Activated CD8-positive, alpha-beta T cell treated with anti-CD3 and anti-CD28 coated beads, Interleukin-2, amount 10 ng/mL, durations not matched to agents 7 days and 5 days (primary cell): ENCODE measurements around the gene DUSP28. TPM values are rescaled to one million over a fixed set of nuclear protein-coding genes. Genes with fewer than 3 reads are reported as not detected.
A peak's percentile ranks its signal among the peaks of the same experiment; 100 is the strongest.
"Not testable (repeated sequence)": the region's sequence is repeated elsewhere in the genome, so short reads cannot be mapped to it uniquely, and the experiment has no call there.

Experiments used
- ATAC-seq: fragments of 150-1000 bp; cut with Tn5 transposase; one replicate; pipeline ENCODE4 v1.10.0; 2021; ENCODE audit warnings: moderate library complexity
- CTCF ChIA-PET: fragments of 350-600 bp; sonication (Branson Sonifier 250); formaldehyde crosslinking; loops from one replicate; lab custom pipeline; 2021; ENCODE audit warnings: antibody characterized with exemption; lab: Charles Lee
- POLR2A ChIA-PET: fragments of 350-600 bp; sonication (Branson Sonifier 250); formaldehyde crosslinking; loops from one replicate; lab custom pipeline; 2021; ENCODE audit warnings: antibody characterized with exemption; lab: Charles Lee
- DNase-seq: peaks from one replicate; pipeline ENCODE4 v3.0.0-alpha.2; 2020
- H3K27ac Mint-ChIP-seq: one replicate; pipeline ENCODE4 v1.8.0; 2021; ENCODE audit warnings: mild to moderate bottlenecking, mixed read lengths
- H3K27me3 Mint-ChIP-seq: one replicate; pipeline ENCODE4 v1.8.0; 2021; ENCODE audit warnings: low read depth, mixed read lengths
- H3K36me3 Mint-ChIP-seq: one replicate; pipeline ENCODE4 v1.8.0; 2021; ENCODE audit warnings: low read depth, mixed read lengths
- H3K4me1 Mint-ChIP-seq: one replicate; pipeline ENCODE4 v1.8.0; 2021; ENCODE audit warnings: low read depth, mixed read lengths
- H3K4me3 Mint-ChIP-seq: one replicate; pipeline ENCODE4 v1.8.0; 2021; ENCODE audit warnings: mild to moderate bottlenecking, mixed read lengths
- H3K9me3 Mint-ChIP-seq: one replicate; pipeline ENCODE4 v1.8.0; 2022; ENCODE audit warnings: mixed read lengths; ENCODE audit not compliant: insufficient read depth
- total RNA-seq, 2 experiments: library from RNA; stranded (reverse); gene quantifications; one replicate each; pipeline ENCODE4 v1.2.3, GENCODE V29; 2021

DUSP28 gene
- total RNA-seq, 2 experiments from 2014 or later = 6.8 to 8.1 TPM

DNA sequence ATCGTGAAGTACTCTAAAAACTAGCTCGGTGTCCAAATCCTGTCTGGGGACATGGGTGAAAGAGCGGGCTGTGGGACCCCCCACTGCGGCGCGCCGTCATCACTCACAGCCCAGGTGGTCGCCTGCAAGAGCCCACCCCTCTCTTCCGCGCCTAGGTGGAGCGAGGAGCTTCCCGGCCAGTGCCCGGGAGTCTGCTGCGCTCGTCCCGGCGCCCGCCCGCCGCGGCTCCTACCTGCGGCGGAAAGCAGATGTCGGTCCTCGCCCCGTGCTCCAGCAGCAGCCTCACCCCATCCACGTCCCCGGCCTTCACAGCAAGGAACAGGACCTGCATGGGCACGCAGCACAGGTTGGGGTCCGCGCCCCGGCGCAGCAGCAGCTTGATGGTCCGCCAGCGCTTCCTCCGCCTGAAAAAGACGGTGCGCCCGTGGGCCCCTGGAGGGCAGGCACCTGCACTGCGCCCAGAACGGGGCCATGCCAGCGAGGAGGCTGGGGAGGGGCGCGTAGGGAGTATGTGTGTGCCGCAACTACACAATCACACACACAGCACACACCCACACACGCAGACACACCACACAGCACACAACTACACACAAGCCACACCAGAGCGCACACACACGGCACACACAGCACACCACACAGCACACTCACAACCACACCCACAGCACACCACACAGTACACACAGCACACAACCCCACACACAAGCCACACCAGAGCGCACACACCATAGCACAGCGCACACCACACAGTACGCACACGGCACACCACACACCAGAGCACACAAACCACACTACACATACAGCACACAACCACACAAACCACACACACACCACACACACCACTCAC, 39.8 kb upstream of the DUSP28 start:
- ChIA-PET POLR2A (no interaction called here), CTCF (interaction anchor here (0.9 kb wide), 1 partner anchor 65 kb away, joined by 3 read pairs; the partner anchor contains the start of gene CAPN10)
- ATAC-seq = no peak
- no peak for DNase-seq
- Mint-ChIP-seq H3K27me3 (peaks cover 4% of the 10 kb centered on the region), H3K36me3 (peaks cover 44% of the 10 kb centered on the region), H3K9me3 (peaks cover 10% of the 10 kb centered on the region), H3K4me1 (peaks cover 2% of the 10 kb centered on the region), H3K4me3 (no peak overlapping the region), H3K27ac (no peak overlapping the region)

DNA sequence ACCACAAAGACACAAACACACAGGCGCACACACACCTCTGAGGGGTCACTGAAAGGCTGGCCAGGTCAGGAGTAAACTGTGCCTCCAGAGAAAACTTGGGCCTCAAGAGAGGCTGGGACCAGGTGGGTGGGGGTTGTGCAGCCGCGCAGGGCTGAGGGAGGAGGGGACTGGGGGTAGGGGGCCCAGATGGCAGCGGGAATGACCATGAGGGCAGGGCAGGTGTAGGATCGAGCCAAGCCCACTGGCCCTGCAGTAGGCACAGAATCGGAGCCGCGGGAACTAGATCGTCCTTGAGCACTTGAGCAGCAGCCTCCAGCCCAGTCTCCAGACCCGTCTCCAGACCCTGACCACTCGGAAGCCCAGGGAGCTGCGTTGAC, 39.2 kb upstream of the DUSP28 start:
- H3K27ac Mint-ChIP-seq = no peak overlapping the region
- ATAC-seq (no peak), DNase-seq (no peak)
- H3K27me3 Mint-ChIP-seq = peaks cover 4% of the 10 kb centered on the region
- ChIA-PET CTCF (no interaction called here), POLR2A (no interaction called here)
- no peak overlapping the region for H3K4me3 Mint-ChIP-seq
- peaks cover 13% of the 10 kb centered on the region for H3K9me3 Mint-ChIP-seq
- peaks cover 2% of the 10 kb centered on the region for H3K4me1 Mint-ChIP-seq
- peaks cover 50% of the 10 kb centered on the region for H3K36me3 Mint-ChIP-seq

DNA sequence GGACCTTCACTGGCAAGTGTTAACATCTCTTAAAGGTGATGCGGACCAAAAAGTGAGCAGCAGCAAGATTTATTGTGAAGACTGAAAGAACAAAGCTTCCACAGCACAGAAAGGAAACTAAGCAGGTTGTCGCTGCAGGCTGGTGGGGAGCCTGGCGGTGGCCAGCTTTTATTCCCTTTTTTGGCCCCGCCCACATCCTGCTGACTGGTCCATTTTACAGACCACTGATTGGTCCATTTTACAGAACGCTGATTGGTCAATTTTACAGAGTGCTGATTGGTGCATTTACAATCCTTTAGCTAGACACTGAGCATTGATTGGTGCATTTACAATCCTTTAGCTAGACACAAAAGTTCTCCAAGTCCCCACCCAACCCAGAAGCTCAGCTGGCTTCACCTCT, 38.3 kb upstream of the DUSP28 start:
- H3K36me3 Mint-ChIP-seq = peaks cover 57% of the 10 kb centered on the region
- peaks cover 13% of the 10 kb centered on the region for H3K9me3 Mint-ChIP-seq
- H3K4me3 Mint-ChIP-seq, POLR2A ChIA-PET, ATAC-seq, H3K27ac Mint-ChIP-seq, H3K4me1 Mint-ChIP-seq, H3K27me3 Mint-ChIP-seq, DNase-seq: not testable (repeated sequence)
- CTCF ChIA-PET = interaction anchor here (1.0 kb wide), 1 partner anchor 8 kb away, joined by 4 read pairs; no protein-coding TSS in a partner anchor

DNA sequence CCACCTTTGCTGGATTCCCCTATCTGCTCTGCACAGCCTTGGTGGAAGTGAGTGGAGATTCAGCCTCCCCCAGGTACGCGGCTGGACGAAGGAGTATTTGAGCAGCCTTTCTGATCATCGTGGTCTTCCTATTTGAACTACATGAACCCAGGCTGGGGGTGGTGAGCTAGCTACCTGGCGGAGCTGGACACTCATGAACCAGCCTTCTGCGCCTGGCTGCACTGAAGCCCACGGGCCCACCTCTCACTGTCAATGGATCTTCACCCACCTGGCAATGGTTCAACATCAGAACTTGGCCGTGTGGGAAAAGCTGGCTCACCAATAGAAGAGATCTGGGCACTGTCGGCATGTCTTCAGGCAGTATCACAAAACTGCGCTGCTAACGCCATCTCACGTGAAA, 37.8 kb upstream of the DUSP28 start:
- Mint-ChIP-seq H3K27ac (no peak overlapping the region), H3K9me3 (peaks cover 13% of the 10 kb centered on the region), H3K36me3 (peaks cover 62% of the 10 kb centered on the region), H3K27me3 (peaks cover 4% of the 10 kb centered on the region), H3K4me1 (peaks cover 2% of the 10 kb centered on the region), H3K4me3 (no peak overlapping the region)
- no peak for DNase-seq
- ATAC-seq = no peak
- ChIA-PET POLR2A (no interaction called here), CTCF (interaction anchor here (1.0 kb wide), 1 partner anchor 8 kb away, joined by 4 read pairs; no protein-coding TSS in a partner anchor)

DNA sequence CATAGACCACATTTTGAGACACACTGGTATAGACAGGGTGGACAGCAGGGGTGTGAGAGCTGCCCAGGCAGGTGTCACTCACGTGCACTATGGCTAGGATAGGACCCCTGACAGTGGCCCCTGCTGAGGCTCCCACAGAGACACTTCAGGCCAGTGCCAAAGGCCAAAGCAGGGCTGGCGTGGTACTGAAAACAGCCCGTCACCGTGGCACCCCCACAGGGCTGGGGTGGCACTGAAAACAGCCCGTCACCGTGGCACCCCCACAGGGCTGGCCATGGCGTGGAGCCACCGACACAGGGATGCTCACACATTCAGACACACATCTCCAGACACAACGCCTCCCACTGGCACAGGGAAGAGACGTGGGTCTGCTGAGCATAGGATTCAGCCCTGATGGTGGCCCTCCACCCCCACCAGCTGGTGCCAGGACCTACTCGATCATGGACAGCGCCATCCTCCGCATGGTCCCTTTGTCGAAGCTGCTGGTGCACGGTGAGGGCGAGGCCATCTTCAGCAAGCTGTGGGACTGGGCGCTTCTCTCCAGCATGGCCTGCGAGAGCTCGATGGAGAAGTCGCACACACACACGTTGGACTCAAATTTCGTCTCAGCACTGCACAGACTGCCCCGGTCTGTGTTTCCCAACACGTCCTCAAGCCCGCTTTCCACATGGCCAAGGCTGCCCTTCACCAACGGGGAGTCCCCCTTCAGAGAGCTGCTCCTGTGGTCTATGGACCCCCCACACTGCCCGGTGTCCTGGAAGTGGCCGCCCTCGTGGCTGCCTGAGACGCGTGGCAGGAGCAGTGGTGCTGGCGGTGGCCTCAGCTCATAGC, 36.5 kb upstream of the DUSP28 start:
- POLR2A ChIA-PET = interaction anchor here (0.6 kb wide), 1 partner anchor 15 kb away, joined by 3 read pairs; no protein-coding TSS in a partner anchor
- Mint-ChIP-seq H3K9me3 (peaks cover 13% of the 10 kb centered on the region), H3K27me3 (peaks cover 4% of the 10 kb centered on the region), H3K4me3 (no peak overlapping the region), H3K36me3 (peaks cover 70% of the 10 kb centered on the region), H3K4me1 (peaks cover 2% of the 10 kb centered on the region), H3K27ac (no peak overlapping the region)
- CTCF ChIA-PET = no interaction called here
- ATAC-seq (no peak), DNase-seq (peak; percentile 9)

DNA sequence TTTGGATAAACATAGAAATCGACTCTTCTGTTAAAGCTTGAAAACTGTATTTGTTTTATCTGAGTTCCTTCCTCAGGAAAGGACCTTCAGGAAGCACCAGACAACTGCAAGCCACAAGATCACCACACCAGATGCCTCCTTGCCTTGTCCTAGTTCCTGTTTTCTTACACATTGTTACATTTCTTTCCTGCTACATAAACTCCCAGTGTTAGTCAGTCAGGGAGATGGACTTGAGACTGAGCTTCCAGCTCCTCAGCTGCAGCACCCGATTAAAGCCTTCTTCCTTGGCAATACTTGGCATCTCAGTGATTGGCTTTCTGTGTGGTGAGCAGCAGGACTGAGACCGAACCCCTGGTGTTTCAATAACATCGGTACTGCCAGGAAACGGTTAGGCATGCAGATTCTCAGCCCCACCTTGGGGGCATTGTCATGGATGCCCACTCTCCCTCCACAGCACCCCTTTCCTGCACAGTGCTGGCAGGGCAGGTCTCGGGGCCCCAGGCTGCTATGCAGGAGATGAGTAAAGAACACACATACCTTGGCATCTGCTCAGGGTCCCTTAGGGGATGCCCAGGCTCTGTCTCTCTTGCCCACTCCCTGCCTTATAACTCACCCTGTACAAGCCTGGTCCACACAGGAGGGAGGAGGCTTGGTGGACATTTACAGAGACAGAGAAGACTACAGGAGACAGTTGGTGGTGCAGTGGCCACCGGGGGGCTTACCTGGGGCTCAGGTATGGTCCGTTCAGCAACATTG, 35.0 kb upstream of the DUSP28 start:
- ATAC-seq (no peak), DNase-seq (peak; percentile 5)
- Mint-ChIP-seq H3K4me1 (peaks cover 2% of the 10 kb centered on the region), H3K36me3 (peaks cover 82% of the 10 kb centered on the region), H3K27ac (no peak overlapping the region), H3K27me3 (peaks cover 4% of the 10 kb centered on the region), H3K9me3 (peaks cover 13% of the 10 kb centered on the region), H3K4me3 (no peak overlapping the region)
- ChIA-PET CTCF (interaction anchor here (0.8 kb wide), 1 partner anchor 11 kb away, joined by 3 read pairs; no protein-coding TSS in a partner anchor), POLR2A (no interaction called here)

DNA sequence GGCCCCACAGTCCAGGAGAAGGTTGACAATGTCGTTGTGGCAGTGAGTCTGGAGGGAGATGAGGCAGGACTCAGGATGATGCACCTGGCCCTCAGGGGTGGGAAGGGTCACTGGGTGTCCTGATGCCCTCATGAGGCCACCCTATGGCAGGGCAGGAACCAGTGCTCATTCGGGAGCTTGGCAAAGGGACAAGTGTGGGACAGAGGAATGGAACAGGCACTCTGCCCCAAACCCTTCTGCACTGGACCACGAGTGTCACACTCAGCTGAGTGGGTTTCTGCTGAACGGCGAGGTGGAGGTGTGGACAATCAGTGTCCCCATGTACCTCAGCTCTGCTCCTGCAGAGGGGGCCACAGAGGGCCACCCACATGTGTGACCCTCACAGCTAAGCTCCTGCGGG, 34.4 kb upstream of the DUSP28 start:
- no peak overlapping the region for H3K4me3 Mint-ChIP-seq
- H3K36me3 Mint-ChIP-seq = peaks cover 84% of the 10 kb centered on the region
- CTCF ChIA-PET = no interaction called here
- H3K9me3 Mint-ChIP-seq = peaks cover 17% of the 10 kb centered on the region
- peaks cover under 1% of the 10 kb centered on the region for H3K27me3 Mint-ChIP-seq
- POLR2A ChIA-PET = no interaction called here
- DNase-seq (peak; percentile 3), ATAC-seq (no peak)
- no peak overlapping the region for H3K27ac Mint-ChIP-seq
- no peaks in the 10 kb centered on the region for H3K4me1 Mint-ChIP-seq

DNA sequence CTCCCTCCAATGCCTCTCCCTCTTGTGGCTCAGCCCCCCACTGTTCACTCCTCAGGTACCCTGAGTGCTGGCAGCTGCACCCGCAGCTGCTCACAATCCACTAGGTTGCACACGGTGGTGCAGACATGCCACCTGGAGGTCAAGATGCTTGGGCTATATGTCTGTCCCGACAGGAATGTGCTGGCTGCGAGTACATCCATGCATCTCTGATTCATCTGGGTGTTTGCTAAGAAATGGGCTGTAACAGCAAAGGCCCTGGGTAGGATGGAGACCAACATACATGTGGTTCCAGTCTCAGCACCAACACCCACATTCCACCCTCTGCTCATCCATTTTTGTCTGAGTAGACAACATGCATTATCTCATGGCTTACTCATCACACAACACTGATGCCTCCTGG, 33.6 kb upstream of the DUSP28 start:
- peak; percentile 7 for DNase-seq
- CTCF ChIA-PET = no interaction called here
- Mint-ChIP-seq H3K27me3 (no peaks in the 10 kb centered on the region), H3K4me3 (no peak overlapping the region), H3K36me3 (peaks cover 90% of the 10 kb centered on the region), H3K27ac (no peak overlapping the region), H3K9me3 (peaks cover 20% of the 10 kb centered on the region), H3K4me1 (no peaks in the 10 kb centered on the region)
- ATAC-seq = no peak
- POLR2A ChIA-PET = no interaction called here

DNA sequence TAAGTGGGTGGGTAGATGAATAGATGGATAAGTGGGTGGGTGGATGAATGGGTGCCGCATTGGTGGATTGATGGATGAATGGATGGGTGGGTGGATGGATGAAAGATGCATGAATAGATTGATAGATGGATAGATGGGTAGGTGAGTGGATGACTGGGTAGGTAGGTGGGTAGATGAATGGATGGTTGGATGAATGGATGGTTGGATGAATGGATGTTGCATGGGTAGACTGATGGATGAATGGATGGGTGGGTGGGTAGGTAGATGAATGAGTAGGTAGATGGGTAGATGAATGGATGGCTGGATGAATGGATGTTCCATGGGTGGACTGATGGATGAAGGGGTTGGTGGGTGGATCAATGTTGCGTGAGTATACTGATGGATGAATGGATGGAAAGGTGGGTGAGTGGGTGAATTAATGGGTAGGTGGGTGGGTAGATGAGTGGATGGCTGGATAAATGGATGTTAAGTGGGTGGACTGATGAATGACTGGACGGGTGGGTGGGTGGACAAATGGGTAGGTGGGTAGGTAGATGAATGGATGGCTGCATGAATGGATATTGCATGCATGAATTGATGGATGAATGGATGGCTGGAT, 32.9 kb upstream of the DUSP28 start:
- ATAC-seq = no peak
- Mint-ChIP-seq H3K36me3 (peaks cover 90% of the 10 kb centered on the region), H3K4me3 (no peak overlapping the region), H3K27ac (no peak overlapping the region), H3K27me3 (no peaks in the 10 kb centered on the region), H3K4me1 (no peaks in the 10 kb centered on the region), H3K9me3 (peaks cover 27% of the 10 kb centered on the region)
- DNase-seq = no peak
- POLR2A ChIA-PET = no interaction called here
- CTCF ChIA-PET = no interaction called here

DNA sequence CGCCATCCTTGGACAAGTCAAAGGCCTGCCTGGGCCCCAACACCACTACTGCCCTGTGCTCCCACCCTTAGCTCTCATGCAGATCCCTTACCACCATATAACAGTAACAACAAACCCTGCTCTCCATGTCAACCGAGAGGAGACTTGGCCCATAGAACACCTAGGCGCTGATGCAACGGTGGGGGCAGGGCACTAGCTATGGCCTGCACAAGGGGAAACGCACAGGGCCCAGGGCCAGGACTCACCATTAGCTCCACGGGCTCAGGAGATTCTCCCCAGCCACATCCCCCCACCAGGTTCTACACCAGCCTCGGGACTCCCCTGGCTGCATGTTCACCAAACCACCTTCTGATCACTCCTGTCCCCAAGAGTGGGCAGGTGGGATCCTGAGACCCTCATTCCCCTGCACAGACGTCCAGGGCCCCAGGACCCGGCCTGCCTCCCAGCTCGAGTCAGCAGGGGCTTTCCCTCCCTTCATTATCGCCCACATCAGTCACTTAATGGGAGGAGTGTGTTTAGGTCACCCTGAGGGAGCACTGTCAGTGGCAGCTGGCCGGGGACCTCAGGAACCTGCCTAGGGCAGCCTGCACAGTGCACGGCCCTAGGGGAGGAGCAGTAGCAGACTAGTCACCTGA, 31.6 kb upstream of the DUSP28 start:
- Mint-ChIP-seq H3K9me3 (peaks cover 37% of the 10 kb centered on the region), H3K27ac (no peak overlapping the region), H3K4me1 (no peaks in the 10 kb centered on the region), H3K27me3 (no peaks in the 10 kb centered on the region), H3K36me3 (peaks cover 89% of the 10 kb centered on the region), H3K4me3 (no peak overlapping the region)
- ChIA-PET POLR2A (no interaction called here), CTCF (interaction anchor here (1.2 kb wide), 1 partner anchor 14 kb away, joined by 7 read pairs; no protein-coding TSS in a partner anchor)
- DNase-seq (peak; percentile 14), ATAC-seq (no peak)
